GM06990 (cell line): ENCODE measurements around the gene LOXL1.

Experiments used
- DNase-seq: peaks from one replicate; pipeline ENCODE4 v3.0.0-alpha.2; 2011; ENCODE audit not compliant: insufficient read length; ENCODE audit errors: extremely low read depth
- H3K27me3 ChIP-seq: replicated peaks from 2 replicates; pipeline ENCODE4 v1.6.0; 2011; ENCODE audit warnings: low read length; ENCODE audit not compliant: control insufficient read depth, insufficient read depth
- H3K36me3 ChIP-seq: 2 replicates; pipeline ENCODE4 v1.5.1; 2011; ENCODE audit warnings: low read length; ENCODE audit not compliant: control insufficient read depth, insufficient read depth
- H3K4me3 ChIP-seq: replicated peaks from 2 replicates; pipeline ENCODE4 v1.5.1; 2011; ENCODE audit warnings: low read depth, mild to moderate bottlenecking, control low read depth, low read length
- CTCF ChIP-seq: IDR thresholded peaks from 2 replicates; pipeline ENCODE4 v1.5.1; 2011; ENCODE audit warnings: low read length, control low read depth, mild to moderate bottlenecking, inconsistent platforms; ENCODE audit not compliant: insufficient read depth, poor library complexity, severe bottlenecking

Gene LOXL1

GRCh38 chr15:73928971-73929627 lies 2.8 kb downstream of the LOXL1 start:
- DNase-seq = no peak
- Histone ChIP-seq H3K4me3 (no peak overlapping the region), H3K36me3 (no peaks in the 10 kb centered on the region), H3K27me3 (peaks cover 1% of the 10 kb centered on the region)
- TF ChIP-seq CTCF = no peak

- DNase-seq = no peak
- no peak overlapping the region for H3K4me3 ChIP-seq
- H3K36me3 ChIP-seq = no peaks in the 10 kb centered on the region
- no peak for TF ChIP-seq CTCF
- H3K27me3 ChIP-seq = peaks cover 1% of the 10 kb centered on the region
Measured at GRCh38 chr15:73930371-73930770, 4.1 kb downstream of the LOXL1 start.

GRCh38 chr15:73930790-73931281 lies 4.6 kb downstream of the LOXL1 start:
- peaks cover 1% of the 10 kb centered on the region for H3K27me3 ChIP-seq
- H3K36me3 ChIP-seq = no peaks in the 10 kb centered on the region
- TF ChIP-seq CTCF = no peak
- no peak for DNase-seq
- no peak overlapping the region for H3K4me3 ChIP-seq

- Histone ChIP-seq H3K36me3 (no peaks in the 10 kb centered on the region), H3K27me3 (peaks cover 1% of the 10 kb centered on the region), H3K4me3 (no peak overlapping the region)
- no peak for TF ChIP-seq CTCF
- DNase-seq = no peak
Measured at GRCh38 chr15:73931441-73931840, 5.2 kb downstream of the LOXL1 start.

GRCh38 chr15:73932381-73933191 lies 6.3 kb downstream of the LOXL1 start:
- H3K27me3 ChIP-seq = peaks cover 1% of the 10 kb centered on the region

More at GRCh38 chr15:73932381-73933191, 6.3 kb downstream of the LOXL1 start:
- no peak for TF ChIP-seq CTCF
- Histone ChIP-seq H3K4me3 (no peak overlapping the region), H3K36me3 (no peaks in the 10 kb centered on the region)
- DNase-seq = no peak
